ENCODE results near the gene MAP1LC3B.
"Not testable (repeated sequence)": the region's sequence is repeated elsewhere in the genome, so short reads cannot be mapped to it uniquely, and the experiment has no call there.

MAP1LC3B gene

GRCh38 chr16:87383505-87384161 is 8.5 kb upstream of the MAP1LC3B start, which contains the start of gene FBXO31:
FBXO31 (minus strand) TSS chr16:87383776; CDS start chr16:87383744, 32 bp downstream.
- peak; percentile 68 for DNase-seq

- DNase-seq: no peak
Observed at GRCh38 chr16:87384162-87384874, 7.8 kb upstream of the MAP1LC3B start.

GRCh38 chr16:87384875-87385167 is 7.3 kb upstream of the MAP1LC3B start:
- not testable (repeated sequence) for DNase-seq

GRCh38 chr16:87387942-87388817 is 4.0 kb upstream of the MAP1LC3B start:
- DNase-seq: peak; percentile 91

- no peak for DNase-seq
Observed at GRCh38 chr16:87388818-87389134, 3.4 kb upstream of the MAP1LC3B start.

GRCh38 chr16:87389245-87389644 is 2.9 kb upstream of the MAP1LC3B start:
- no peak for DNase-seq

- DNase-seq: not testable (repeated sequence)
Observed at GRCh38 chr16:87389914-87390313, 2.2 kb upstream of the MAP1LC3B start.

GRCh38 chr16:87390641-87391323 is 1.4 kb upstream of the MAP1LC3B start:
- DNase-seq: no peak

GRCh38 chr16:87391324-87391949 is 699 bp upstream of the MAP1LC3B start:
- DNase-seq: no peak

GRCh38 chr16:87392821-87393679 is 914 bp downstream of the MAP1LC3B start:
- no peak for DNase-seq

- no peak for DNase-seq
Observed at GRCh38 chr16:87393680-87394055, 1.5 kb downstream of the MAP1LC3B start.

GRCh38 chr16:87395181-87395842 is 3.2 kb downstream of the MAP1LC3B start:
- DNase-seq: no peak

- DNase-seq: no peak
Observed at GRCh38 chr16:87404764-87405625, 12.9 kb downstream of the MAP1LC3B start.

- no peak for DNase-seq
Observed at GRCh38 chr16:87406495-87407088, 14.5 kb downstream of the MAP1LC3B start.

- no peak for DNase-seq
Observed at GRCh38 chr16:87407511-87408112, 15.5 kb downstream of the MAP1LC3B start.

GRCh38 chr16:87409153-87409552 is 17.0 kb downstream of the MAP1LC3B start:
- no peak for DNase-seq

GRCh38 chr16:87409781-87410180 is 17.6 kb downstream of the MAP1LC3B start:
- no peak for DNase-seq

GRCh38 chr16:87410530-87410929 is 18.4 kb downstream of the MAP1LC3B start:
- no peak for DNase-seq

- no peak for DNase-seq
Observed at GRCh38 chr16:87410968-87411367, 18.8 kb downstream of the MAP1LC3B start.
